Measurements from ENCODE around the gene FBXO2. TPM values are rescaled to one million over a fixed set of nuclear protein-coding genes. Genes with fewer than 3 reads are reported as not detected.
"Not testable (repeated sequence)": the region's sequence is repeated elsewhere in the genome, so short reads cannot be mapped to it uniquely, and the experiment has no call there.

FBXO2 gene
- total RNA-seq, 2 donors from 2014 or later, result 14.1 to 16.9 TPM

- Histone ChIP-seq H3K9me3 (no peaks in the 10 kb centered on the region), H3K4me3 (no peak overlapping the region), H3K36me3 (no peaks in the 10 kb centered on the region), H3K27ac (no peak overlapping the region), H3K27me3 (replicated peaks; ENCODE audit: insufficient read depth) (no peaks in the 10 kb centered on the region), H3K4me1 (replicated peaks) (no peaks in the 10 kb centered on the region)
- intact Hi-C loops (cut with DNase I), result no loop called here
- no peak for DNase-seq (ENCODE audit: low spot score)
- 88% methylated on average over 9 of the region's 9 CpGs for WGBS
- TF ChIP-seq POLR2A (IDR thresholded peaks at IDR 0.05) (no peak), CTCF (IDR thresholded peaks at IDR 0.05) (no peak), POLR2AphosphoS5 (IDR thresholded peaks at IDR 0.05) (no peak)
These were observed 7.9 kb downstream of the FBXO2 start for GRCh38 chr1:11646317-11646716.

GRCh38 chr1:11645670-11646265 lies 8.5 kb downstream of the FBXO2 start:
- Histone ChIP-seq H3K9me3 (no peaks in the 10 kb centered on the region), H3K4me1 (replicated peaks) (no peaks in the 10 kb centered on the region), H3K36me3 (no peaks in the 10 kb centered on the region), H3K27me3 (replicated peaks; ENCODE audit: insufficient read depth) (no peaks in the 10 kb centered on the region), H3K4me3 (no peak overlapping the region), H3K27ac (no peak overlapping the region)
- intact Hi-C loops (cut with DNase I), result no loop called here
- TF ChIP-seq CTCF (IDR thresholded peaks at IDR 0.05) (peak; percentile 31 to 72 (median 68)), POLR2A (IDR thresholded peaks at IDR 0.05) (no peak)
- peak; percentile 75 for DNase-seq (ENCODE audit: low spot score)
- WGBS, result 32% methylated on average over 8 of the region's 8 CpGs

GRCh38 chr1:11645270-11645669 lies 9.0 kb downstream of the FBXO2 start:
- Histone ChIP-seq H3K4me3 (no peak overlapping the region), H3K27me3 (replicated peaks; ENCODE audit: insufficient read depth) (no peaks in the 10 kb centered on the region), H3K4me1 (replicated peaks) (no peaks in the 10 kb centered on the region), H3K36me3 (no peaks in the 10 kb centered on the region), H3K9me3 (no peaks in the 10 kb centered on the region), H3K27ac (no peak overlapping the region)
- intact Hi-C loops (cut with DNase I), result no loop called here
- no peak for TF ChIP-seq POLR2AphosphoS5 (IDR thresholded peaks at IDR 0.05)
- TF ChIP-seq CTCF (IDR thresholded peaks at IDR 0.05), result no peak
- TF ChIP-seq POLR2A (IDR thresholded peaks at IDR 0.05), result no peak
- DNase-seq (ENCODE audit: low spot score), result no peak
- 94% methylated on average over 5 of the region's 5 CpGs for WGBS

- no peak overlapping the region for H3K4me3 ChIP-seq
- DNase-seq (ENCODE audit: low spot score), result no peak
- intact Hi-C loops (cut with DNase I), result loop anchor here (2.0 to 5.0 kb wide), 2 partner anchors 401 to 605 kb away; no protein-coding TSS in a partner anchor
- WGBS, result 56% methylated on average over 5 of the region's 5 CpGs
- no peak overlapping the region for H3K27ac ChIP-seq
- H3K27me3 ChIP-seq (replicated peaks; ENCODE audit: insufficient read depth), result no peaks in the 10 kb centered on the region
- H3K4me1 ChIP-seq (replicated peaks), result no peaks in the 10 kb centered on the region
- no peaks in the 10 kb centered on the region for H3K36me3 ChIP-seq
- TF ChIP-seq POLR2A (IDR thresholded peaks at IDR 0.05), result no peak
- no peak for TF ChIP-seq POLR2AphosphoS5 (IDR thresholded peaks at IDR 0.05)
- TF ChIP-seq CTCF (IDR thresholded peaks at IDR 0.05), result no peak
- no peaks in the 10 kb centered on the region for H3K9me3 ChIP-seq
These were observed 10.4 kb downstream of the FBXO2 start for GRCh38 chr1:11643782-11644181.

GRCh38 chr1:11642418-11643017 lies 11.7 kb downstream of the FBXO2 start:
- H3K9me3 ChIP-seq; H3K27ac ChIP-seq; H3K27me3 ChIP-seq (replicated peaks; ENCODE audit: insufficient read depth); H3K36me3 ChIP-seq; H3K4me1 ChIP-seq (replicated peaks); H3K4me3 ChIP-seq: not testable (repeated sequence)
- WGBS, result 55% methylated on average over 18 of the region's 18 CpGs
- peak; percentile 89 to 95 (median 94) for TF ChIP-seq CTCF (IDR thresholded peaks at IDR 0.05)
- DNase-seq (ENCODE audit: low spot score), result peak; percentile 60
- intact Hi-C loops (cut with DNase I), result loop anchor here (2.0 to 5.0 kb wide), 2 partner anchors 400 to 604 kb away; no protein-coding TSS in a partner anchor

All from prostate gland (tissue), 2 donors.